H1 (cell line): ENCODE results near the gene KRTAP1-3. TPM values are rescaled to one million over a fixed set of nuclear protein-coding genes. Genes with fewer than 3 reads are reported as not detected.

Experiments used
- CHD1 ChIP-seq: IDR thresholded peaks from 2 replicates; pipeline ENCODE4 v1.6.1; 2012; ENCODE audit warnings: low read depth, low read length, improper control_type of control experiment
- CHD7 ChIP-seq: fragments of 300-600 bp; sonication (generic); IDR thresholded peaks from 2 replicates; pipeline ENCODE4 v1.7.1; 2012; ENCODE audit warnings: low read length, moderate library complexity, mild to moderate bottlenecking, inconsistent platforms; ENCODE audit not compliant: insufficient replicate concordance
- CTBP2 ChIP-seq: IDR thresholded peaks from 2 replicates; pipeline ENCODE4 v1.7.0; 2011; ENCODE audit warnings: borderline replicate concordance, mild to moderate bottlenecking, moderate library complexity, mixed read lengths, low read length; ENCODE audit not compliant: insufficient read depth, insufficient read length
- EGR1 ChIP-seq: IDR thresholded peaks from 2 replicates; pipeline ENCODE4 v1.6.1; 2011; ENCODE audit warnings: low read depth, low read length, borderline replicate concordance
- HDAC6 ChIP-seq: IDR thresholded peaks from one replicate; pipeline ENCODE4 v1.7.1; 2012; ENCODE audit warnings: low read depth, mild to moderate bottlenecking, inconsistent platforms, low read length, moderate library complexity
- JUN ChIP-seq: IDR thresholded peaks from 2 replicates; pipeline ENCODE4 v1.6.1; 2011; ENCODE audit warnings: low read depth, mild to moderate bottlenecking, improper control_type of control experiment, low read length
- KDM4A ChIP-seq: IDR thresholded peaks from one replicate; pipeline ENCODE4 v1.7.1; 2012; ENCODE audit warnings: low read depth, mild to moderate bottlenecking, moderate library complexity, low read length, inconsistent platforms; ENCODE audit not compliant: severe bottlenecking
- RAD21 ChIP-seq, 2 experiments: IDR thresholded peaks in 1 of 2; conservative IDR thresholded peaks in 1 of 2; 2 replicates each; pipeline ENCODE4 v1.6.1; 2011; ENCODE audit warnings: low read depth in 2 of 2, low read length in 2 of 2, improper control_type of control experiment in 1 of 2, inconsistent platforms in 1 of 2, mild to moderate bottlenecking in 1 of 2, moderate library complexity in 1 of 2
- RXRA ChIP-seq: IDR thresholded peaks from 2 replicates; pipeline ENCODE4 v1.6.1; 2011; ENCODE audit warnings: low read depth, mild to moderate bottlenecking, low read length, moderate library complexity; ENCODE audit not compliant: insufficient read depth
- SIN3A ChIP-seq, 2 experiments: IDR thresholded peaks in 1 of 2; conservative IDR thresholded peaks in 1 of 2; 2 replicates each; pipeline ENCODE4 v1.6.1; 2011 to 2012; ENCODE audit warnings: low read length in 2 of 2, improper control_type of control experiment in 1 of 2, low read depth in 1 of 2, mild to moderate bottlenecking in 1 of 2
- SP1 ChIP-seq: IDR thresholded peaks from 2 replicates; pipeline ENCODE4 v1.6.1; 2011; ENCODE audit warnings: low read depth, low read length
- TCF12 ChIP-seq: IDR thresholded peaks from 2 replicates; pipeline ENCODE4 v1.6.1; 2011; ENCODE audit warnings: low read depth, mild to moderate bottlenecking, low read length
- polyA plus RNA-seq, 7 experiments: library from polyadenylated mRNA; depleted of rRNA in 3 of 7; stranded (reverse) in 5 of 7; unstranded in 2 of 7; fragments of >200 nt in 5 of 7; fragments of 200-250 nt in 2 of 7; gene quantifications; 1 replicate in 5 of 7; 2 replicates in 1 of 7; 4 replicates in 1 of 7; pipeline versions ENCODE4 v1.2.1 to v1.2.3, GENCODE V29; 2011 to 2013; ENCODE audit warnings: missing spikeins in 2 of 7, mixed read lengths in 2 of 7
- total RNA-seq: library from RNA; stranded (reverse); fragmentation: NEBNext Ultra II Directional; extraction: Animal tissue kit (Norgen Biotek cat#: 25700); gene quantifications from 2 replicates; pipeline ENCODE4 v1.2.1, GENCODE V29; 2021

KRTAP1-3 gene
- total and polyA plus RNA-seq, 2 of the 8 experiments (the other 6 are each of a cell fraction or from before 2014, with no cell fraction given), result not detected

GRCh38 chr17:41064301-41064700 lies 29.6 kb upstream of the KRTAP1-3 start (continued):
- TF ChIP-seq CHD7 (no peak), HDAC6 (no peak), KDM4A (no peak), SIN3A (conservative IDR thresholded peaks at IDR 0.05 in 1 of 2, IDR thresholded peaks at IDR 0.05 in 1 of 2; ENCODE audit: low read depth in 1 of 2, low read length in 2 of 2) (no peak), RAD21 (IDR thresholded peaks at IDR 0.05 in 1 of 2, conservative IDR thresholded peaks at IDR 0.05 in 1 of 2; ENCODE audit: low read depth in 2 of 2, low read length in 2 of 2) (no peak), TCF12 (no peak), EGR1 (no peak), RXRA (no peak), CTBP2 (no peak), SP1 (no peak), JUN (no peak), CHD1 (no peak)
